CD1c-positive myeloid dendritic cell (primary cell): Measurements from ENCODE around the gene APBA2.

ENCODE experiments used
- DNase-seq: peaks from one replicate; pipeline ENCODE4 v3.0.0-alpha.2; 2016; ENCODE audit errors: extremely low spot score

APBA2 gene

GRCh38 chr15:28935316-28935715, 49.5 kb downstream of the APBA2 start:
- DNase-seq, result no peak

DNA sequence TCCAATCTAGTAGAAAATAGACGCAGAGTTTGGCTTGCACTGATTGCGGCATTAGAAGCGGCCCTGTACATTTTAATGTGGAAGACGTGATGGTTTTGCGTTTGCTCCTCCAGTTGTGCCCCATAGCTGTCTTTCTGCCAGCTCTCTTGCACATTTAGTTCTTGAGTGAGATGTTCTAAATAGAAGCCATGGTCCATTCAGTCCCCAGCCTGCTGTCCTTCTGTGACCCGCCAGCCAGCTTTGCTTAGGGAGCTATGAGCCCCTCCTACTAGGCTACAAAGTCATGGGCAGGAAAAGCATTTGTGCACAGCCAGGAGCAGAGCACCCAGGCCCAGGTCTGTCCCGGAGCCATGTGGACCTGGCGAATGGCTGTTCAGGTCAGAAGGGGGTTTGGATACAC, 50.3 kb downstream of the APBA2 start:
- DNase-seq, result no peak

DNA sequence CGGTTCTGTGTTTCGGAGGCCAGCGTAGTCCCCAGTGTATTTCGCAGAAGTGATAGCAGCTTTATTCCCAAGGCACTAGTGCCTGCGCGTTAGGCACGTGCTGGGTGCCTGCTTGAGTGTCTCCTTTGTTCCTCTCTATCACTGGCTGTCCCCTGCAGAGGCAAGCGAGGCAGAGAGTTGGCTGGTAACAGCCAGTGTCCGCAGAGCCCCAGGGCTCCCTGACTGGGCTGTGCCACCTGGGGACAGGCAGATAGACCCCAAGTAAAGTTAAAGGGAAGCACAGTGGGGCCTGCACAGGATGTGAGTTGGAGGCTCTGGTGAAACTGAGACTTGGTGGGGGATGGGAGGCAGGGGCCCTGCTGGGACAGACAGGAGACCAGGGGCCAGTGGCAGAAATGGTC, 50.7 kb downstream of the APBA2 start:
- no peak for DNase-seq

- DNase-seq, result no peak
Measured at GRCh38 chr15:28937271-28937670, 51.5 kb downstream of the APBA2 start.

DNA sequence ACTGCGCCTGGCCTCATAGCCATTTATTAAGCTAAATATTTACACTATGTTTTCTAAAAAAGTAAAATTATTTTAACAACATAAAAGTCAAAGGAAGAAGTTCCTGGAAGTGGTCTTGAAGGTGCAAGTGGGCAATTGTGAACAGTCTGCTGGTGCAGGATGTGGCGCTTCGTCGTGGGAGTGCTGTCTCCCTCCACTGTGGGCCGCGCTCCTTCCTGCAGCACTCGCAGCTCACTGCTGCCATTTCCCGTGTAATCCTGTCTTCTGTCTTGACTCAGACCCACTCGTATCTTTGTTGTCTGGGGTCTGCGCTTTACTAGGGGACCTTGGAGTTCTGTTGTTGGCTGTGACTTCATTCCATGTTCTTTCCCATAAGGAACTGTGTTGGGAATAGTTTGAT, 56.3 kb downstream of the APBA2 start:
- no peak for DNase-seq

- no peak for DNase-seq
Measured at GRCh38 chr15:28942571-28942970, 56.8 kb downstream of the APBA2 start.

DNA sequence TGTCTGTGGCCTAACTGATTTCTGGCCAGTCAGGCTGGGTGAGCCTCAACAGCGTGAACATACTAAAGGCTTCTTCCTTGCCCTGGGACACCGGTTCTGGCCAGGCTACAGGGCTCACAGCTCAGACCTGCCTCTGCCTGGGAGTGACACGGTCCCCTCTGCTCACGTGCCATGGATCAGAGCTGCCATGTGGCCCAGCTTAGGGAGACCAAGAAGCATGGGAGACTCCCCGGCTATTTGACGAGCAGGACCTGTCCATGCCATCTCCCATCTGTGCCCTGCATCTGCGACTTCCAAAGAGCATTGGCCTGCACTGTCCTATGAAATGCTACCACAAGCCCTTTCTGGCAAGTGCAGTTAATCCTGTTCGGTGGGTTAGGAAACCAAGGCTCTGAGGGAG, 57.4 kb downstream of the APBA2 start:
- no peak for DNase-seq

GRCh38 chr15:28943611-28944230, 57.9 kb downstream of the APBA2 start:
- DNase-seq, result no peak

- no peak for DNase-seq
Measured at GRCh38 chr15:28944286-28944685, 58.5 kb downstream of the APBA2 start.

DNA sequence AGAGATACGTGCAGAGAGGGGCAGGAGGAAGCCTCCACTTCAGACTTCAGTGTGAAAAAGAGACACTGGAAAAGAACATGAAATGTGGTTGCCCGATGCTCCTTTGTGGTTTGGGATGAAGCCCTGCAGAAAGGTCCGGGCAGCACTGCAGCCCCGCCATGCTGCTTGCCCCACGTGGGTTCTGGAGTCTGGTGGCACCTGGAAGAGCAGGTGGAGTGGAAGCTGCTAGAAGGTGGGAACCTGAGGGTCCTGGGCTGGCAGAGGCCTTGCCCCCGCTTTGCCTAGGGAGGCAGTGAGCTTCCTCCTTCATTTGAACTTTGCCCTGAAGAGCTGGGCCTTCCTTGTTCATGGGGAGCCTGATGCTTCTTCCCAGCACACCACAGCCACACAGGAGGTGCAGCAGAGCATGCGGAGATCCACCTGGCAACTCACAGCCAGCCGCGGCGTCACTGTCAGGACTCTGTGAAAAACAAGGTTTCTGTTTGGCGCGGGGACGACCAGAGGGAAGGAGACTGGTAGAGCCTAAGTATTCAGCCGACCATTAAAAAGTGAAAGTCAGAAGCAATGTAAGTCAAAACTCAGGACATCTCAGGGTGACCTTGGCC, 59.0 kb downstream of the APBA2 start:
- DNase-seq, result no peak

DNA sequence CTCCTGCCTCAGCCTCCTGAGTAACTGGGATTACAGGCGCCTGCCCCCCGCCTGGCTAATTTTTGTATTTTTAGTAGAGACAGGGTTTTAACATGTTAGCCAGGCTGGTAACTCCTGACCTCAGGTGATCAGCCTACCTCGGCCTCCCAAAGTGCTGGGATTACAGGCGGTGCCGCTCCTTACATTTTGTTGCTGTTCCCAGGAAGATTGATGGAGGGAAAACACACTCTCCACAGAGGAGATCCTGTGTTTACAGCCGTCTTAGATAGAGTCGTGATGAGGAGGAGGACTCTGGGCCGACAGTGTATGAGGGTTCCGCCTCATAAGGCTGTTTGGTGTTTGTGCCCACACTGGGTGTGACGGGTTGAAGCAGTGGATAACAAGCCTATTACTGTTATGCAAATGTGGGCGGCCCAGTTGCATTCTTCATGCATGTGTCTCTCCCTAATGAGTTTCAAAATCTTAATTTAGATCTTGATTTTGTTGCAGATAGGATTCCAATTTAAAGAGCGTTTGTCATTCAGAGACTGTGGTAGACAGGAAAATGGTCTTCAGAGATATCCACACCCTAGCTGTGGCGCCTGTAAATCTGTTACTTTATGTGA, 60.0 kb downstream of the APBA2 start:
- no peak for DNase-seq

DNA sequence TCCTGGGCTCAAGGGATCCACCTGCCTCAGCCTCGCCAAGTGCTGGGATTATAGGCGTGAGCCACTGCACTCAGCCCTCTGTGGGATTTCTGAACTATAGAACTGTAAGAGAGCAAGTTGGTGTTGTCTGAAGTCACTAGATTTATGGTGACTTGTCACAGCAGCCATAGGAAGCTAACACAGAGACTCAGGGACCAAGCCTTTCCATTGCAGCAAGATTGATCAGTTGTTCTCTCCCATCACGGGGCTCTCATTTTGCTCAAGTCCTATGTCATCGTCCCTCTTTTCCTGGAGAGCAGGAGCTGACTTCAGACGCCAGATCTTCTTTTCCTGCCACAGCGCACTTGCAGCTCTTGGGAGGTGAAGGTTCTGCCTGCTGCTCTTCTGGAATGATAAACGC, 61.0 kb downstream of the APBA2 start:
- DNase-seq, result no peak

GRCh38 chr15:28947221-28947674, 61.5 kb downstream of the APBA2 start:
- no peak for DNase-seq

DNA sequence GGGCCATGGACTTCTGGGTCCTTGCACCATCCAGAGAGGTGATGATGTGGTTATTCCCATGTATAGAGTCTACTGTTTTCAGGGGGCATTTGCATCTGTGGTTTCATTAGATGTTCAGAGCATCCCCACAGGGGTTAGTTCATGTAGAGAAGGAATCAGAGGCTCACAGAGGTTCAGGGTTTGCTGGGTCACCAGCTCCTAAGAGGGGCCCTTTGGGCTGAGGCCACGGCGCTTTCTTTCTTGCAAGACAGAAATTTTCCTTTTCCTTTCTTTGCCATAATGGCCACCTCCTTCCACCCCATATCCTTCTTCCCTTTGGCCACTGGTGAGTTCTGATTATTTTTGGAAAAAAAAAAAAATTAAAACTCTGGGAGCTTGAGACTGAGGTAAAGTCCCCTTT, 62.3 kb downstream of the APBA2 start:
- DNase-seq, result no peak

- no peak for DNase-seq
Measured at GRCh38 chr15:28950916-28951315, 65.1 kb downstream of the APBA2 start.

DNA sequence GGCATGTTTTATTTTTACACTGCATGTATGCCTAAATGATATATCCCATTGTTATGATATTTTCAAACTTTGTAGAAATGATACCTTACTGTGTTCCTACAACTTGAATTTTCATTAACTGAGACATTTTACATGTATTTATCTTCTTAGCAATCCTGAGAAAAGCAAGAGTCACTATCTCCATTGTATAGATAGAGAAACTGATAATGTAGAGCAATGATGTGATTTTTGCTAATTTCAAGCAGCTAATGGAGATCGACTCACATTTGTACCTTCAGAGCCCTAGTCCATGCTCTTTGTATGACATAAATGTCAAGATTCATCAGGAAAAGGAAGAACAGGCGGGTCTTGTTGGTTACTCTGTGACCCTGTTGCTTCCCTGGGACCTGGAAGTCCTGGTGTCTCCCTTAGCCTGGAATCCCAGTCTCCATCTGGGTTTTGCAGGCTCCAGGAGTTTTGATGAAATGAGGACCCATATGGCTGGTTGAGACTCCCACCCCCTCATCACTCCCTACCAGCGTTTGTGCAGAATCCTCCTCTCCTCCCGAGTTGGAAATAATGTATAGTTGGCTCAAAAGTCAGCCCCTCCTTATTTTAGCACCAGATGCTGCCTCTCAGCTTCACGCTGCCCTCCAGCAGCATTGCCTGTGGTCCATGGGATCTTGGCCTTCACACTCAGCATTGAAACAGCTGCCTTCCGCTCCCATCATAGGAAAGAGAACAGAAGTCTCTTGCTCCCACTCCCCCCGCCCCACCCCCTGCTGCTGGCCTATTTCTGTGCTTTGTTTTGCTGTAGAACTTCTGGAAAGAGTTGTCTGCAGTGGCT, 67.1 kb downstream of the APBA2 start:
- DNase-seq, result no peak

DNA sequence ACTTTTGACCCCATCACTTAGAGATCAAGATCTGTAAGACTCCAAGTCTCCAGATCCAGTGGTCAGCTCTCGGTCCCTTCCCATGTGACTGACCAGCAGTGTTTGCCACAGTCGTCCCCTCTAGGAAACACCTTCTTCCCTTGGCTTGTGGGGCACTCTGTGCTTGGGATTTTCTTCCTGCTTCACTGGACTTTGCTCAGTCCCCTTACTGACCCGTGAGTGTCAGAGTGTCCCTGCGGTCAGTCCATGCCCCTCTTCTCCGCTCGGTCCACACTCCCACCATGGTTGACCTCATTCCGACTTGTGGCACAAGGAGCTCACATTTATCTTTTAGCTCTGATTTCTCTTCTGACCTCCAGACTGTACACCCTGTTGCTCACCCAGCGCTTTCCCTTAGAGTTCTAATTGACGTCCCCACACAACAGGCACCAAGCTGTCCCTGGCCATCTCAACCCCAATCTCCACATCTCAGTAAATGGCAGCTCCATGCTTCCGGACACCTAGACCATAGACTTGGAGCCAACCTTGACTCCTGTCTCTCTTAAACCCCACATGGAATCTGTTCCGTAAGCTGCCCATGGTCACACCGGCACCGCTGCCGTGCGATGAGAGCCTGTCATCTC, 67.9 kb downstream of the APBA2 start:
- DNase-seq, result no peak

GRCh38 chr15:28954466-28955159, 68.8 kb downstream of the APBA2 start:
- DNase-seq, result no peak

DNA sequence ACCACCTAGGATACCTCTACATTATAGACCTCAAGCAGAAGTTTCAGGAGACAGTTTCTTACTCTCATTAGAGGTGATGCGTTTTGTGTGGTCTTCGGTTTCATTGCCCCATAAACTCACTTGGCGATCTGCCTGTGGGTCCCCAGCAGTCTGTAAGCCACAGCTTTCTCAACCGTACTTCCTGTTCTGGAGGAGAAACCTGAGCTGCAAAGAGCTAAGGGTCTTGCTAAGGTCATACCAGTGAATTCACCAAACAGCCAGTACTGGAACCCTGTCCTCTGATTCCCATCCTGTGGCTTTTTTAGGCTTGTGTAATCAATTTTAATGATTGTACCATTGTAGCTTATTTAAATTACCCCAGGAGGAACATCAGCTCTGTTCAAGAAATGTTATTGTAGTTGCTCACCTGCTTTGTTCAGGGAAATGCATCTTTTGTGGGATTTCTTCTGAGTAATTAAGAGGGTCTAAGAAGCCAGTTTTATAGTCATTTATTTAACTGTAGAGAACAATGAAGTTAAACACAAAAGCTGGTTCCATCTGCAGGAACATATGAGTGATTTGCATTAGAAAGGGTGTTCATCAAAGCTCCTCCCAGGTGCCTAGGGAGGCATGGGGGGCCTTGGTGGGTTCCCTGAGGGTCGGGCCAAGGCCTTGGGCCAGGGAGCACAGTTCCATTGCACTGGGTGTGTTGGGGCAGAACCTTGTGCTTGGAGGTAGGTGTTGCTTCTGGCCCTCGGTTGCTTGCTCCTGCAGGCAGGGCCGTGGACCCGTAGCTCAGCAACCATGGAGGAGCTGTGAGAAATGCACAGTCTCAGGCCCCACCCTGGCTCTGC, 69.6 kb downstream of the APBA2 start:
- DNase-seq, result no peak

GRCh38 chr15:28955993-28956421, 70.2 kb downstream of the APBA2 start:
- no peak for DNase-seq

GRCh38 chr15:28956491-28956890, 70.7 kb downstream of the APBA2 start:
- DNase-seq, result no peak
